HEK293 (cell line): ENCODE results near the gene FBXL15.

ENCODE experiments used
- AEBP2 ChIP-seq: fragments of 450-650 bp; formaldehyde crosslinking; IDR thresholded peaks from 2 replicates; pipeline ENCODE4 v1.5.1; 2016; ENCODE audit warnings: missing biosample characterization, missing genetic modification characterization, borderline replicate concordance
- CTCF ChIP-seq: fragments of 450-650 bp; formaldehyde crosslinking; IDR thresholded peaks from 2 replicates; pipeline ENCODE4 v1.5.1; 2016; ENCODE audit warnings: missing biosample characterization, missing genetic modification characterization
- GLI4 ChIP-seq: fragments of 450-650 bp; formaldehyde crosslinking; IDR thresholded peaks from 2 replicates; pipeline ENCODE4 v1.5.1; 2016; ENCODE audit warnings: missing biosample characterization, missing genetic modification characterization
- HIC1 ChIP-seq: fragments of 450-650 bp; formaldehyde crosslinking; IDR thresholded peaks from 2 replicates; pipeline ENCODE4 v1.5.1; 2016; ENCODE audit warnings: missing biosample characterization, missing genetic modification characterization
- KLF9 ChIP-seq: fragments of 450-650 bp; formaldehyde crosslinking; IDR thresholded peaks from 2 replicates; pipeline ENCODE4 v1.5.1; 2016; ENCODE audit warnings: missing biosample characterization, missing genetic modification characterization, low read depth
- ZBTB10 ChIP-seq: fragments of 450-650 bp; formaldehyde crosslinking; IDR thresholded peaks from 2 replicates; pipeline ENCODE4 v1.5.1; 2016; ENCODE audit warnings: missing biosample characterization, missing genetic modification characterization
- ZBTB17 ChIP-seq: fragments of 450-650 bp; formaldehyde crosslinking; IDR thresholded peaks from 2 replicates; pipeline ENCODE4 v1.5.1; 2016; ENCODE audit warnings: missing biosample characterization, missing genetic modification characterization
- ZBTB6 ChIP-seq: fragments of 450-650 bp; formaldehyde crosslinking; IDR thresholded peaks from 2 replicates; pipeline ENCODE4 v1.5.1; 2017; ENCODE audit warnings: missing biosample characterization, missing genetic modification characterization
- ZFP41 ChIP-seq: fragments of 450-650 bp; formaldehyde crosslinking; IDR thresholded peaks from 2 replicates; pipeline ENCODE4 v1.5.1; 2016; ENCODE audit warnings: missing biosample characterization, missing genetic modification characterization, borderline replicate concordance
- ZNF112 ChIP-seq: fragments of 450-650 bp; formaldehyde crosslinking; IDR thresholded peaks from 2 replicates; pipeline ENCODE4 v1.5.0; 2017; ENCODE audit warnings: missing biosample characterization, missing genetic modification characterization
- ZNF133 ChIP-seq: fragments of 450-650 bp; formaldehyde crosslinking; IDR thresholded peaks from 2 replicates; pipeline ENCODE4 v1.5.1; 2016; ENCODE audit warnings: missing biosample characterization, missing genetic modification characterization
- ZNF140 ChIP-seq: fragments of 450-650 bp; formaldehyde crosslinking; IDR thresholded peaks from 2 replicates; pipeline ENCODE4 v1.5.1; 2016; ENCODE audit warnings: missing biosample characterization, missing genetic modification characterization
- ZNF157 ChIP-seq: fragments of 450-650 bp; formaldehyde crosslinking; IDR thresholded peaks from 2 replicates; pipeline ENCODE4 v1.5.1; 2016; ENCODE audit warnings: missing biosample characterization, missing genetic modification characterization
- ZNF280C ChIP-seq: fragments of 450-650 bp; formaldehyde crosslinking; IDR thresholded peaks from 2 replicates; pipeline ENCODE4 v1.5.1; 2016; ENCODE audit warnings: missing biosample characterization, missing genetic modification characterization
- ZNF292 ChIP-seq: fragments of 450-650 bp; formaldehyde crosslinking; IDR thresholded peaks from 2 replicates; pipeline ENCODE4 v1.5.1; 2016; ENCODE audit warnings: low read depth, missing biosample characterization, missing genetic modification characterization, borderline replicate concordance
- ZNF324 ChIP-seq: fragments of 450-650 bp; formaldehyde crosslinking; IDR thresholded peaks from 2 replicates; pipeline ENCODE4 v1.5.1; 2016; ENCODE audit warnings: missing biosample characterization, missing genetic modification characterization
- ZNF341 ChIP-seq: fragments of 450-650 bp; formaldehyde crosslinking; IDR thresholded peaks from 2 replicates; pipeline ENCODE4; 2016; ENCODE audit warnings: low read depth, missing biosample characterization, missing genetic modification characterization
- ZNF350 ChIP-seq: fragments of 450-650 bp; formaldehyde crosslinking; IDR thresholded peaks from 2 replicates; pipeline ENCODE4 v1.5.0; 2017; ENCODE audit warnings: missing biosample characterization, mild to moderate bottlenecking, missing genetic modification characterization
- ZNF366 ChIP-seq: fragments of 450-650 bp; formaldehyde crosslinking; conservative IDR thresholded peaks from 2 replicates; pipeline ENCODE4 v1.5.1; 2016; ENCODE audit warnings: missing biosample characterization, missing genetic modification characterization
- ZNF48 ChIP-seq: fragments of 450-650 bp; formaldehyde crosslinking; IDR thresholded peaks from 2 replicates; pipeline ENCODE4 v1.5.1; 2016; ENCODE audit warnings: missing biosample characterization, missing genetic modification characterization
- ZNF549 ChIP-seq: fragments of 450-650 bp; IDR thresholded peaks from 2 replicates; pipeline ENCODE4 v1.5.1; 2018; ENCODE audit warnings: missing biosample characterization, missing genetic modification characterization, mild to moderate bottlenecking, inconsistent platforms, moderate library complexity
- ZNF560 ChIP-seq: fragments of 450-650 bp; formaldehyde crosslinking; IDR thresholded peaks from 2 replicates; pipeline ENCODE4 v1.5.1; 2017; ENCODE audit warnings: missing biosample characterization, missing genetic modification characterization, borderline replicate concordance
- ZNF639 ChIP-seq: fragments of 450-650 bp; formaldehyde crosslinking; IDR thresholded peaks from 2 replicates; pipeline ENCODE4 v1.5.1; 2016; ENCODE audit warnings: missing biosample characterization, missing genetic modification characterization
- ZNF645 ChIP-seq: fragments of 450-650 bp; formaldehyde crosslinking; IDR thresholded peaks from 2 replicates; pipeline ENCODE4; 2016; ENCODE audit warnings: missing biosample characterization, missing genetic modification characterization
- ZNF837 ChIP-seq: fragments of 450-650 bp; formaldehyde crosslinking; IDR thresholded peaks from 2 replicates; pipeline ENCODE4 v1.5.1; 2016; ENCODE audit warnings: missing biosample characterization, missing genetic modification characterization

FBXL15 gene

GRCh38 chr10:102450374-102451104 lies 29.9 kb downstream of the FBXL15 start (continued):
- TF ChIP-seq ZNF48: no peak
- TF ChIP-seq ZNF324 (tag by site-specific recombination): no peak
- TF ChIP-seq AEBP2: no peak
- no peak for TF ChIP-seq ZNF350 (tag by site-specific recombination)
- TF ChIP-seq HIC1 (tag by site-specific recombination): no peak
- TF ChIP-seq ZNF112: no peak
- no peak for TF ChIP-seq ZNF133
- TF ChIP-seq ZFP41: no peak
- TF ChIP-seq ZBTB10 (tag by site-specific recombination): no peak
- TF ChIP-seq ZNF366 (tag by site-specific recombination): no peak
- TF ChIP-seq ZBTB17 (tag by site-specific recombination): no peak
- TF ChIP-seq ZNF341: no peak; the same call in 1 of the 2 replicates
- TF ChIP-seq CTCF (tag by site-specific recombination): peak; percentile 51; the same call in 1 of the 2 replicates
- TF ChIP-seq GLI4: no peak
- TF ChIP-seq ZNF157 (tag by site-specific recombination): no peak
- TF ChIP-seq ZNF292 (tag by site-specific recombination): no peak
- TF ChIP-seq ZNF639 (tag by site-specific recombination): no peak
- TF ChIP-seq ZNF280C (tag by site-specific recombination): no peak
- no peak for TF ChIP-seq ZNF140
- peak; percentile 24; the same call in 1 of the 2 replicates for TF ChIP-seq KLF9 (tag by site-specific recombination)
- no peak for TF ChIP-seq ZNF645 (tag by site-specific recombination)
- TF ChIP-seq ZNF560 (tag by site-specific recombination): no peak
- TF ChIP-seq ZNF549: no peak
- TF ChIP-seq ZNF837 (tag by site-specific recombination): no peak
- TF ChIP-seq ZBTB6 (tag by site-specific recombination): peak; percentile 17; the same call in 1 of the 2 replicates
